AG09319 (cell line): ENCODE data around the gene RPS6KA2.
"Not testable (repeated sequence)": the region's sequence is repeated elsewhere in the genome, so short reads cannot be mapped to it uniquely, and the experiment has no call there.

Experiments used
- DNase-seq: peaks from one replicate; pipeline ENCODE4 v3.0.0-alpha.2; 2010; ENCODE audit warnings: low read depth; ENCODE audit errors: extremely low read depth
- TF ChIP-seq, protein P1 (sequence below): IDR thresholded peaks from 2 replicates; pipeline ENCODE4 v1.5.1; 2011; ENCODE audit warnings: low read depth, mild to moderate bottlenecking, inconsistent platforms, low read length, moderate library complexity

Gene RPS6KA2

DNA sequence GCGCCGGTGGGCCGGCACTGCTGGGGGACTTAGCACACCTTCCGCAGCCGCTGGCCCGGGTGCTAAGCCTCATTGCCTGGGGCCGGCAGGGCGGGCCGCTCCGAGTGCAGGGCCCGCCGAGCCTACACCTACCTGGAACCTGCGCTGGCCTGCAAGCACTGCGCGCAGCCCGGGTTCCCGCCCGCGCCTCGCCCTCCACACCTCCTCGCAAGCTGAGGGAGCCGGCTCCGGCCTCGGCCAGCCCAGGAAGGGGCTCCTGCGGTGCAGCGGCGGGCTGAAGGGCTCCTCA is 233.6 kb downstream of the RPS6KA2 start:
- TF ChIP-seq, protein P1, sequence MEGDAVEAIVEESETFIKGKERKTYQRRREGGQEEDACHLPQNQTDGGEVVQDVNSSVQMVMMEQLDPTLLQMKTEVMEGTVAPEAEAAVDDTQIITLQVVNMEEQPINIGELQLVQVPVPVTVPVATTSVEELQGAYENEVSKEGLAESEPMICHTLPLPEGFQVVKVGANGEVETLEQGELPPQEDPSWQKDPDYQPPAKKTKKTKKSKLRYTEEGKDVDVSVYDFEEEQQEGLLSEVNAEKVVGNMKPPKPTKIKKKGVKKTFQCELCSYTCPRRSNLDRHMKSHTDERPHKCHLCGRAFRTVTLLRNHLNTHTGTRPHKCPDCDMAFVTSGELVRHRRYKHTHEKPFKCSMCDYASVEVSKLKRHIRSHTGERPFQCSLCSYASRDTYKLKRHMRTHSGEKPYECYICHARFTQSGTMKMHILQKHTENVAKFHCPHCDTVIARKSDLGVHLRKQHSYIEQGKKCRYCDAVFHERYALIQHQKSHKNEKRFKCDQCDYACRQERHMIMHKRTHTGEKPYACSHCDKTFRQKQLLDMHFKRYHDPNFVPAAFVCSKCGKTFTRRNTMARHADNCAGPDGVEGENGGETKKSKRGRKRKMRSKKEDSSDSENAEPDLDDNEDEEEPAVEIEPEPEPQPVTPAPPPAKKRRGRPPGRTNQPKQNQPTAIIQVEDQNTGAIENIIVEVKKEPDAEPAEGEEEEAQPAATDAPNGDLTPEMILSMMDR = no peak
- DNase-seq = no peak

DNA sequence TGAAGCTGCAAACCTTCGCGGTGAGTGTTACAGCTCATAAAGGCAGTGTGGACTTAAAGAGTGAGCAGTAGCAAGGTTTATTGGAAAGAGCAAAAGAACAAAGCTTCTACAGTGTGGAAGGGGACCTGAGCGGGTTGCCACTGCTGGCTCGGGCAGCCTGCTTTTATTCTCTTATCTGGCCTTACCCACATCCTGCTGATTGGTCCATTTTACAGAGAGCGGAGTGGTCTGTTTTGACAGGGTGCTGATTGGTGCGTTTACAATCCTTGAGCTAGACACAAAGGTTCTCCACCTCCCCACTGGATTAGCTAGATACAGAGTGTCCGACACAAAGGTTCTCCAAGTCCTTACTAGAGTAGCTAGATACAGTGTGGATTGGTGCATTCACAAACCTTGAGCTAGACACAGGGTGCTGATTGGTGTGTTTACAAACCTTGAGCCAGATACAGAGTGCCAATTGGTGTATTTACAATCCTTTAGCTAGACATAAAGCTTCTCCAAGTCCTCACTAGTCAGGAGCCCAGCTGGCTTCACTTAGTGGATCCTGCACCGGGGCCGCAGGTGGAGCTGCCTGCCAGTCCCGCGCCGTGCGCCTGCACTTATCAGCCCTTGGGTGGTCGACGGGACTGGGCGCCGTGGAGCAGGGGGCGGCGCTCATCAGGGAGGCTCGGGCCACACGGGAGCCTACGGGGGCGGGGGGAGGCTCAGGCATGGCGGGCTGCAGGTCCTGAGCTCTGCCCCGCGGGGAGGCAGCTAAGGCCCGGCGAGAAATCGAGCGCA is 234.1 kb downstream of the RPS6KA2 start:
- DNase-seq = not testable (repeated sequence)

DNA sequence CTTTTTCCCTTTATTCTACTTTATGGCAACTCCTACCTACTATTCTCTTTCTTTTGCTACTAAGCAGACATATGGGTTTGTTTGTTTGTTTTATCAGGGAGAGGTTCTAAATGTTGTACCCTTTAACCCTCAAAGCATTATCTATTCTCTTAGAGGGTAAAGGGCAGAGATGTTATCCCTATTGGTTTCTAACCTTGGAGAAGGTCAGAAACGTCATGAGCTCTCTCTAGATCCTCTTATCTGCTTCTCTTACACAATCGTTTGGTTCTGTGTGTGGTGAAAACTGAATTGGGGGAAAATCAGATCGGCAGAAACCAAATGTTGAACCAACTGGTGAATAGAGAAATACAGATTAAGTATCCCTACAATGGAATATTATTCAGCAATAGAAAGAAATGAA is 237.9 kb downstream of the RPS6KA2 start:
- no peak for DNase-seq
- TF ChIP-seq, protein P1 = no peak

DNA sequence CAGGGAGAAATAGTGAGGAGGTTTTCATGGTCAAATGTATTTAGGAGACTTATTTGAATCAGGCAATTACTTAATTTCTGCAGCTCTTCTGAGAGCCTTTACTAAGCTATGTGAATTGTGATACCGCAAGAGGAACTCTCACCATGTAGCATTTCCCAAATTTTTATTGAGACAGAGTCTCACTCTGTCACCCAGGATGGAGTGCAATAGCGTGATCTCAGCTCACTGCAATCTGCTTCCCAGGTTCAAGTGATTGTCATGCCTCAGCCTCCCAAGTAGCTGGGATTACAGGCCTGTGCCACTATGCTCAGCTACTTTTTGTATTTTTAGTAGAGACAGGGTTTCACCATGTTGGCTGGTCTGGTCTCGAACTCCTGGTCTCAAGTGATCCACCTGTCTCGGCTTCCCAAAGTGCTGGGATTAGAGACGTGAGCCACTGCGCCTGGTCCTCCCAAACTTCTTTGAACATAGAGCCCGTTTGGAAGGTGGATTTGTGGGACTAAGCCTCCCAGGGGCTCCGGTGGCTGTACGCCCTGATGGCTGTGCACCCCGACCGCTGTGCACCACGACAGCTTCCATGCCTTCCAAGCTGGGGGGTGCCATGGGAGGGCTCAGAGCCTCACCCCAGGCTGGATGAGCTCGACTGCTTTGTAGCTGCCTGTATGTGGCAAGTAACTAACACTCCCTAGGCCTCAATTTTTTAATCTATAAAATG is 238.6 kb downstream of the RPS6KA2 start:
- TF ChIP-seq, protein P1 = no peak
- no peak for DNase-seq

DNA sequence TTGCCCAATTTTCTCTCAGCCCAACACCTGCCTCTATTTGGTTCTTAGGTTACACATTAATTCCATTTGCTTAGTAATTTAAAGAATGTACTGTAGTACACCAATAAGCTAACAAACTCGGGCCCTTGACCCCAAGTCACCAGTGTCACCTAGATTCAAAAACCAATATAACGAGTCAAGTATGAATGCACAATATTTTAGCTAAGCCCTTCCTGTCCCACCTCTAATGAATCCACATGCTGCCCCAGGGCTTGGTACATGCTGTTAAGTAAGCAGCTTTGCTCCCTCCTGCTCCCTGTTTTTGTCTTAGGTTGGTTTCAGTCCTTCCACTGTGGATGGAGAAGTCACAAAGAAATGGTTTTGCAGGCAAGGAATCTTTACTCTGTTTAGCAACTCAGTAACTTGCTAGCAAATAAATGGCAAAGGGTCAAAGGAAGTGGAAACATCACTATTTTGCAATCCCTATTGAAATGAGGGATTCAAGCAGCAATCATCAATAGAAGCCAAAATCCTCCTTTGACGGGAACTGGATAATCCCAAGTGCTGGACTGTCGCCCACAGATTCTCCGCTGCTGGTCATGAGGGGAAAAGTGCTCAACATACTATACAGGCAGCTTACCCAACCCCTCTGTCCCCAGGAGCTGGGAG is 239.3 kb downstream of the RPS6KA2 start:
- DNase-seq = no peak
- TF ChIP-seq, protein P1 = no peak

DNA sequence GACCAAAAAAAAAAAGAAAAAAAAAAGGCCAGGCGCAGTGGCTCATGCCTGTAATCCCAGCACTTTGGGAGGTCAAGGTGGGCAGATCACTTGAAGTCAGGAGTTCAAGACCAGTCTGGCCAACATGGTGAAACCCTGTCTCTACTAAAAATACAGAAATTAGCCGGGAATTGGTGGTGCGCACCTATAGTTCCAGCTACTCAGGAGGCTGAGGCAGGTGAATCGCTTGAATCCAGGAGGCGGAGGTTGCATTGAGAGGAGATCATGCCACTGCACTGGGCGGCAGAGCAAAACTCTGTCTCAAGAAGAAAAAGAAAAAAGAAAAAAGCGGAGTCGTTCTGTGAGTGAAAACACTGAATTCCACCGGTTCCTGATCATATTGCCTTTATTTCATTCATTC is 240.0 kb downstream of the RPS6KA2 start:
- not testable (repeated sequence) for DNase-seq

DNA sequence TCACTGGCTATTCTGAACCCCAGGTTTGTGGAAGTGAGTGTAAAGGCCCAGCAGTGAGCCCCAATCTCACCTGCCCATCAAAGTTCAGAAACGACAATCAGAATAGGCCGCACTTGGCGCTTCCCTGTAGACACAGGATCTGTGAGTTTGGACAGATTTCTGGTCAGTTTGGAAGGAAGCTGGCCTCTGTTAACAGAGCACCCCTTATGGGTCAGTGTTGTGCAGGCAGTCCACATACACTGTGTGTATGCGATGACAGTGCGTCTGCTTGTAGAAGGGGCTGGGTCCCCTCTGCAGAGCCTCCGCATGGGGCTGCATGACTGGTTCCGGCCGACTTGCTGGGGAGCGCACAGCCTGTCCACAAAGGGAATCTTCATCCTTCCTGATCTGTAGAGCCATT is 240.9 kb downstream of the RPS6KA2 start:
- no peak for DNase-seq
- TF ChIP-seq, protein P1 = no peak

DNA sequence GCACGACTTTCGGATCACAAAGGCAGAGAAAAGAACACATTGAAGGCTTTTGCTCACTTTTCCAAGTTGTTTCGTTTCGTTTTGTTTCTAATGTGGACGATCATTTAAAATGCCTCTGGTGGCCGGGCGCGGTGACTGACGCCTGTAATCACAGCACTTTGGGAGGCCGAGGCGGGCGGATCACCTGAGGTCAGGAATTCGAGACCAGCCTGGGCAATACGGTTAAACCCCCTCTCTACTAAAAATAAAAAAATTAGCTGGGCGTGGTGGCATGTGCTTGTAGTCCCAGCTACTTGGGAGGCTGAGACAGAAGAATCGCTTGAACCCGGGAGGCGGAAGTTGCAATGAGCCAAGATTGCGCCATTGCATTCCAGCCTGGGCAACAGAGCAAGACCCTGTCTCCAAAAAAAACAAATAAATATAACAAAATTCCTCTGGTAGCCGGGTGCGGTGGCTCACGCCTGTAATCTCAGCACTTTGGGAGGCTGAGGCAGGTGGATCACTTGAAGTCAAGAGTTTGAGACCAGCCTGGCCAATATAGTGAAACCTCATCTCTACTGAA is 243.2 kb downstream of the RPS6KA2 start:
- DNase-seq = not testable (repeated sequence)
